Measurements from ENCODE around the gene RBM23.

DNA sequence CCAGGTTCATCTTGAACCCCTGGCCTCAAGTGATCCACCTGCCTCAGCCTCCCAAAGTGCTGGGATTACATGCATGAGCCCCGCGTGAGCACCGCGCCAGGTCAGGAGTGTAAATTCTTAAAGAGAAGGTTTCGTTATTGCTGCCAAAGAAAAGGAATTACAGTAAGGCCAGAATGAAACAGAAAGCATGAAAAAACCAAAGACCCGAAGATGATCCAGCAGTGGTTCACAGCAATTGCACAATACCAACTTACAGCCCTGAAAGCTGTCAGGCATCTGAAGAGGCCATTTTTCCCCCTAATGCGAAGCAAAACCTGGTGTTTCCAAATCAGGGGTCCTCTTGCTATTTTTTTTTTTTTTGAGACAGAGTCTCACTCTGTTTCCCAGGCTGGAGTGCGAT is 10.3 kb downstream of the RBM23 start:
- TF ChIP-seq MXI1 (IDR thresholded peaks at IDR 0.05; ENCODE audit: low read depth, low read length) (no peak), TCF12 (IDR thresholded peaks at IDR 0.05) (no peak), EZH2phosphoT487 (IDR thresholded peaks at IDR 0.05; ENCODE audit: borderline replicate concordance, low read depth) (no peak), EP300 (IDR thresholded peaks at IDR 0.05; ENCODE audit: borderline replicate concordance in 1 of 2, low read depth in 1 of 2, low read length in 1 of 2) (no peak), FOXM1 (IDR thresholded peaks at IDR 0.05; ENCODE audit: low read depth) (no peak), JUND (IDR thresholded peaks at IDR 0.05) (no peak)
- TF ChIP-seq, protein P1, sequence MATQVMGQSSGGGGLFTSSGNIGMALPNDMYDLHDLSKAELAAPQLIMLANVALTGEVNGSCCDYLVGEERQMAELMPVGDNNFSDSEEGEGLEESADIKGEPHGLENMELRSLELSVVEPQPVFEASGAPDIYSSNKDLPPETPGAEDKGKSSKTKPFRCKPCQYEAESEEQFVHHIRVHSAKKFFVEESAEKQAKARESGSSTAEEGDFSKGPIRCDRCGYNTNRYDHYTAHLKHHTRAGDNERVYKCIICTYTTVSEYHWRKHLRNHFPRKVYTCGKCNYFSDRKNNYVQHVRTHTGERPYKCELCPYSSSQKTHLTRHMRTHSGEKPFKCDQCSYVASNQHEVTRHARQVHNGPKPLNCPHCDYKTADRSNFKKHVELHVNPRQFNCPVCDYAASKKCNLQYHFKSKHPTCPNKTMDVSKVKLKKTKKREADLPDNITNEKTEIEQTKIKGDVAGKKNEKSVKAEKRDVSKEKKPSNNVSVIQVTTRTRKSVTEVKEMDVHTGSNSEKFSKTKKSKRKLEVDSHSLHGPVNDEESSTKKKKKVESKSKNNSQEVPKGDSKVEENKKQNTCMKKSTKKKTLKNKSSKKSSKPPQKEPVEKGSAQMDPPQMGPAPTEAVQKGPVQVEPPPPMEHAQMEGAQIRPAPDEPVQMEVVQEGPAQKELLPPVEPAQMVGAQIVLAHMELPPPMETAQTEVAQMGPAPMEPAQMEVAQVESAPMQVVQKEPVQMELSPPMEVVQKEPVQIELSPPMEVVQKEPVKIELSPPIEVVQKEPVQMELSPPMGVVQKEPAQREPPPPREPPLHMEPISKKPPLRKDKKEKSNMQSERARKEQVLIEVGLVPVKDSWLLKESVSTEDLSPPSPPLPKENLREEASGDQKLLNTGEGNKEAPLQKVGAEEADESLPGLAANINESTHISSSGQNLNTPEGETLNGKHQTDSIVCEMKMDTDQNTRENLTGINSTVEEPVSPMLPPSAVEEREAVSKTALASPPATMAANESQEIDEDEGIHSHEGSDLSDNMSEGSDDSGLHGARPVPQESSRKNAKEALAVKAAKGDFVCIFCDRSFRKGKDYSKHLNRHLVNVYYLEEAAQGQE (IDR thresholded peaks at IDR 0.05; ENCODE audit: low read depth, low read length): no peak
- TF ChIP-seq, protein P2, sequence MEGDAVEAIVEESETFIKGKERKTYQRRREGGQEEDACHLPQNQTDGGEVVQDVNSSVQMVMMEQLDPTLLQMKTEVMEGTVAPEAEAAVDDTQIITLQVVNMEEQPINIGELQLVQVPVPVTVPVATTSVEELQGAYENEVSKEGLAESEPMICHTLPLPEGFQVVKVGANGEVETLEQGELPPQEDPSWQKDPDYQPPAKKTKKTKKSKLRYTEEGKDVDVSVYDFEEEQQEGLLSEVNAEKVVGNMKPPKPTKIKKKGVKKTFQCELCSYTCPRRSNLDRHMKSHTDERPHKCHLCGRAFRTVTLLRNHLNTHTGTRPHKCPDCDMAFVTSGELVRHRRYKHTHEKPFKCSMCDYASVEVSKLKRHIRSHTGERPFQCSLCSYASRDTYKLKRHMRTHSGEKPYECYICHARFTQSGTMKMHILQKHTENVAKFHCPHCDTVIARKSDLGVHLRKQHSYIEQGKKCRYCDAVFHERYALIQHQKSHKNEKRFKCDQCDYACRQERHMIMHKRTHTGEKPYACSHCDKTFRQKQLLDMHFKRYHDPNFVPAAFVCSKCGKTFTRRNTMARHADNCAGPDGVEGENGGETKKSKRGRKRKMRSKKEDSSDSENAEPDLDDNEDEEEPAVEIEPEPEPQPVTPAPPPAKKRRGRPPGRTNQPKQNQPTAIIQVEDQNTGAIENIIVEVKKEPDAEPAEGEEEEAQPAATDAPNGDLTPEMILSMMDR (IDR thresholded peaks at IDR 0.05): no peak
- TF ChIP-seq, protein P3, sequence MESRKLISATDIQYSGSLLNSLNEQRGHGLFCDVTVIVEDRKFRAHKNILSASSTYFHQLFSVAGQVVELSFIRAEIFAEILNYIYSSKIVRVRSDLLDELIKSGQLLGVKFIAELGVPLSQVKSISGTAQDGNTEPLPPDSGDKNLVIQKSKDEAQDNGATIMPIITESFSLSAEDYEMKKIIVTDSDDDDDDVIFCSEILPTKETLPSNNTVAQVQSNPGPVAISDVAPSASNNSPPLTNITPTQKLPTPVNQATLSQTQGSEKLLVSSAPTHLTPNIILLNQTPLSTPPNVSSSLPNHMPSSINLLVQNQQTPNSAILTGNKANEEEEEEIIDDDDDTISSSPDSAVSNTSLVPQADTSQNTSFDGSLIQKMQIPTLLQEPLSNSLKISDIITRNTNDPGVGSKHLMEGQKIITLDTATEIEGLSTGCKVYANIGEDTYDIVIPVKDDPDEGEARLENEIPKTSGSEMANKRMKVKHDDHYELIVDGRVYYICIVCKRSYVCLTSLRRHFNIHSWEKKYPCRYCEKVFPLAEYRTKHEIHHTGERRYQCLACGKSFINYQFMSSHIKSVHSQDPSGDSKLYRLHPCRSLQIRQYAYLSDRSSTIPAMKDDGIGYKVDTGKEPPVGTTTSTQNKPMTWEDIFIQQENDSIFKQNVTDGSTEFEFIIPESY (IDR thresholded peaks at IDR 0.05; ENCODE audit: borderline replicate concordance, low read depth): no peak
